HepG2 (cell line): ENCODE measurements around the gene PCED1B. TPM values are rescaled to one million over a fixed set of nuclear protein-coding genes. Genes with fewer than 3 reads are reported as not detected.
A peak's percentile ranks its signal among the peaks of the same experiment; 100 is the strongest.

Experiments
- ATRX ChIP-seq: sonication (generic); formaldehyde crosslinking; IDR thresholded peaks from 2 replicates; pipeline ENCODE4 v1.4.0; 2020; ENCODE audit warnings: missing genetic modification reagents, borderline replicate concordance
- CHD4 ChIP-seq: fragments of 200-600 bp; sonication (generic); IDR thresholded peaks from 2 replicates; pipeline ENCODE4 v1.7.0; 2017; ENCODE audit warnings: mild to moderate bottlenecking, low read length, borderline replicate concordance
- FOXC1 ChIP-seq: sonication (generic); formaldehyde crosslinking; IDR thresholded peaks from 2 replicates; pipeline ENCODE4 v1.8.0; 2022; ENCODE audit warnings: mild to moderate bottlenecking, missing genetic modification reagents, borderline replicate concordance
- HMG20B ChIP-seq: conservative IDR thresholded peaks from 2 replicates; pipeline ENCODE4 v1.6.1; 2016; ENCODE audit warnings: missing genetic modification reagents, missing compliant biosample characterization
- KLF6 ChIP-seq: IDR thresholded peaks from 2 replicates; pipeline ENCODE4 v1.8.0; 2016; ENCODE audit warnings: missing biosample characterization, missing genetic modification reagents
- MBD4 ChIP-seq: IDR thresholded peaks from 2 replicates; pipeline ENCODE4 v1.6.1; 2012; ENCODE audit warnings: low read length, inconsistent platforms, borderline replicate concordance
- MEF2D ChIP-seq: sonication (generic); formaldehyde crosslinking; IDR thresholded peaks from 2 replicates; pipeline ENCODE4 v1.5.1; 2020; ENCODE audit warnings: mild to moderate bottlenecking, missing genetic modification reagents
- RCOR2 ChIP-seq: IDR thresholded peaks from 2 replicates; pipeline ENCODE4 v1.6.1; 2016; ENCODE audit warnings: missing biosample characterization, missing genetic modification reagents
- SMAD1 ChIP-seq: sonication (generic); formaldehyde crosslinking; IDR thresholded peaks from 2 replicates; pipeline ENCODE4 v1.4.0; 2020; ENCODE audit warnings: missing genetic modification reagents, low read depth, mild to moderate bottlenecking, borderline replicate concordance
- SRY ChIP-seq: sonication (generic); formaldehyde crosslinking; IDR thresholded peaks from 2 replicates; pipeline ENCODE4 v1.8.0; 2022; ENCODE audit warnings: mild to moderate bottlenecking, missing genetic modification reagents
- TCF7 ChIP-seq: sonication (generic); IDR thresholded peaks from 2 replicates; pipeline ENCODE4 v1.6.1; 2016; ENCODE audit warnings: antibody characterized with exemption, low read depth
- ZNF335 ChIP-seq: sonication (generic); formaldehyde crosslinking; IDR thresholded peaks from 2 replicates; pipeline ENCODE4 v1.4.0; 2020; ENCODE audit warnings: missing genetic modification reagents
- ZNF496 ChIP-seq: sonication (generic); formaldehyde crosslinking; IDR thresholded peaks from 2 replicates; pipeline ENCODE4 v1.8.1; 2023; ENCODE audit warnings: mild to moderate bottlenecking, moderate library complexity, missing genetic modification reagents; ENCODE audit not compliant: insufficient replicate concordance
- ZNF614 ChIP-seq: IDR thresholded peaks from 2 replicates; pipeline ENCODE4 v1.6.1; 2018; ENCODE audit warnings: missing biosample characterization, missing genetic modification reagents, inconsistent platforms, borderline replicate concordance
- polyA plus RNA-seq, 8 experiments: library from polyadenylated mRNA; depleted of rRNA in 3 of 8; stranded (reverse) in 7 of 8; unstranded in 1 of 8; fragments of >200 nt; fragmentation: Illumina TruSeq in 4 of 8; extraction: Trizol in 4 of 8; gene quantifications; 2 replicates each; pipeline versions ENCODE4 v1.2.1 to v1.2.3, GENCODE V29; 2011 to 2016; ENCODE audit warnings: low read depth in 4 of 8, missing spikeins in 1 of 8, mixed read lengths in 1 of 8; ENCODE audit not compliant: insufficient read depth in 1 of 8
- total RNA-seq, 5 experiments: library from RNA; depleted of rRNA; stranded (reverse); fragments of >200 nt; fragmentation: Illumina TruSeq; extraction: Trizol; gene quantifications; 2 replicates each; pipeline ENCODE4 v1.2.3, GENCODE V29; 2016; ENCODE audit warnings: low read depth in 1 of 5
- TF ChIP-seq, protein P1 (sequence below): sonication (generic); formaldehyde crosslinking; IDR thresholded peaks from 2 replicates; pipeline ENCODE4 v1.4.0; 2020; ENCODE audit warnings: missing genetic modification reagents
- TF ChIP-seq, protein P2 (sequence below): IDR thresholded peaks from 2 replicates; pipeline ENCODE4 v1.6.1; 2016; ENCODE audit warnings: low read depth, missing genetic modification reagents, missing compliant biosample characterization
- TF ChIP-seq, protein P3 (sequence below): sonication (generic); formaldehyde crosslinking; IDR thresholded peaks from 2 replicates; pipeline ENCODE4 v1.8.1; 2023; ENCODE audit warnings: mild to moderate bottlenecking, missing genetic modification reagents
- TF ChIP-seq, protein P4 (sequence below): sonication (generic); formaldehyde crosslinking; IDR thresholded peaks from 2 replicates; pipeline ENCODE4 v1.9.0; 2021; ENCODE audit warnings: missing genetic modification reagents, mild to moderate bottlenecking, borderline replicate concordance
- TF ChIP-seq, protein P5 (sequence below): IDR thresholded peaks from 2 replicates; pipeline ENCODE4 v1.6.1; 2016; ENCODE audit warnings: missing compliant biosample characterization, missing genetic modification reagents, borderline replicate concordance

Gene PCED1B
- total and polyA plus RNA-seq, 2 of the 13 experiments (the other 11 are each of a cell fraction or from before 2014, with no cell fraction given), result 0.11 to 0.37 TPM

DNA sequence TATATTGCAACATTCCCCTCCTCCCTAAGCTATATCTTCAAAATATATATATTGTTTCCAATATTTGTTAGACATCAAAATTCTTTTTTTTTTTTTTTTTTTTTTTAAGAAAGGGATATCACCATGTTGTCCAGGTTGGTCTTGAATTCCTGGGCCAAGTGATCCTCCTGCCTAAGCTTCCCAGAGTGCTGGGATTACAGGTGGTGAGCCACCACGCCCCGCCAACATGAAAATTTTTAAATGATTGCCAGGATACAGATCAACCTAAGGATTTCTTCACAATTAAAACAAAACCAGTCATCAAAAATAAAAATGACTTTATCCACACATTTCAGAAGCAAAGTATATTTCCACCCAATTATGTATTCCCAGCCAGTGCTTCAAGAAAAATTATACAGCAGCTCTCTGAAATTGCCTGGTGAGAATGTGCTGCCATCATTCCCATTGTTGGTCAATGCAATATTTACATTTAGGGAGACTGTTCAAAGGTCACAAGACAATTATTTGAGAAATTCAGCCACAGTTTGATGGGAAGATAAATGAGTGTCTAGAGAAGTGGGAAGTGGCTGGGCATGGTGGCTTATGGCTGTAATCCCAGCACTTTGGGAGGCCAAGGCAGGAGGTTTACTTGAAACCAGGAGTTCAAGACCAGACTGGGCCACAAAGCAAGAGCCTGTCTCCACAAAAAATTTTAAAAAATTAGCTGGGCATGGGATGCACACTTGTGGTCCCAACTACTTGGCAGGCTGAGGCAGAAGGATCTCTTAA, 142.0 kb downstream of the PCED1B start (continued):
- TF ChIP-seq ZNF496 (CRISPR knock-in tag) (no peak), HMG20B (CRISPR knock-in tag) (no peak; the same call in 1 of the 2 replicates), KLF6 (no peak), SRY (no peak), ZNF614 (CRISPR knock-in tag) (0 out of 2 replicates have a peak, but pooled peaks have one; percentile 36), TCF7 (peak; percentile 29; the same call in 1 of the 2 replicates), ZNF335 (CRISPR knock-in tag) (no peak), SMAD1 (CRISPR knock-in tag) (no peak), RCOR2 (CRISPR knock-in tag) (peak; percentile 86), MEF2D (CRISPR knock-in tag) (no peak), ATRX (CRISPR knock-in tag) (no peak), FOXC1 (CRISPR knock-in tag) (no peak), CHD4 (no peak), MBD4 (no peak)
- TF ChIP-seq, protein P1, sequence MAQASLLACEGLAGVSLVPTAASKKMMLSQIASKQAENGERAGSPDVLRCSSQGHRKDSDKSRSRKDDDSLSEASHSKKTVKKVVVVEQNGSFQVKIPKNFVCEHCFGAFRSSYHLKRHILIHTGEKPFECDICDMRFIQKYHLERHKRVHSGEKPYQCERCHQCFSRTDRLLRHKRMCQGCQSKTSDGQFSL (CRISPR knock-in tag), result no peak
- TF ChIP-seq, protein P2, sequence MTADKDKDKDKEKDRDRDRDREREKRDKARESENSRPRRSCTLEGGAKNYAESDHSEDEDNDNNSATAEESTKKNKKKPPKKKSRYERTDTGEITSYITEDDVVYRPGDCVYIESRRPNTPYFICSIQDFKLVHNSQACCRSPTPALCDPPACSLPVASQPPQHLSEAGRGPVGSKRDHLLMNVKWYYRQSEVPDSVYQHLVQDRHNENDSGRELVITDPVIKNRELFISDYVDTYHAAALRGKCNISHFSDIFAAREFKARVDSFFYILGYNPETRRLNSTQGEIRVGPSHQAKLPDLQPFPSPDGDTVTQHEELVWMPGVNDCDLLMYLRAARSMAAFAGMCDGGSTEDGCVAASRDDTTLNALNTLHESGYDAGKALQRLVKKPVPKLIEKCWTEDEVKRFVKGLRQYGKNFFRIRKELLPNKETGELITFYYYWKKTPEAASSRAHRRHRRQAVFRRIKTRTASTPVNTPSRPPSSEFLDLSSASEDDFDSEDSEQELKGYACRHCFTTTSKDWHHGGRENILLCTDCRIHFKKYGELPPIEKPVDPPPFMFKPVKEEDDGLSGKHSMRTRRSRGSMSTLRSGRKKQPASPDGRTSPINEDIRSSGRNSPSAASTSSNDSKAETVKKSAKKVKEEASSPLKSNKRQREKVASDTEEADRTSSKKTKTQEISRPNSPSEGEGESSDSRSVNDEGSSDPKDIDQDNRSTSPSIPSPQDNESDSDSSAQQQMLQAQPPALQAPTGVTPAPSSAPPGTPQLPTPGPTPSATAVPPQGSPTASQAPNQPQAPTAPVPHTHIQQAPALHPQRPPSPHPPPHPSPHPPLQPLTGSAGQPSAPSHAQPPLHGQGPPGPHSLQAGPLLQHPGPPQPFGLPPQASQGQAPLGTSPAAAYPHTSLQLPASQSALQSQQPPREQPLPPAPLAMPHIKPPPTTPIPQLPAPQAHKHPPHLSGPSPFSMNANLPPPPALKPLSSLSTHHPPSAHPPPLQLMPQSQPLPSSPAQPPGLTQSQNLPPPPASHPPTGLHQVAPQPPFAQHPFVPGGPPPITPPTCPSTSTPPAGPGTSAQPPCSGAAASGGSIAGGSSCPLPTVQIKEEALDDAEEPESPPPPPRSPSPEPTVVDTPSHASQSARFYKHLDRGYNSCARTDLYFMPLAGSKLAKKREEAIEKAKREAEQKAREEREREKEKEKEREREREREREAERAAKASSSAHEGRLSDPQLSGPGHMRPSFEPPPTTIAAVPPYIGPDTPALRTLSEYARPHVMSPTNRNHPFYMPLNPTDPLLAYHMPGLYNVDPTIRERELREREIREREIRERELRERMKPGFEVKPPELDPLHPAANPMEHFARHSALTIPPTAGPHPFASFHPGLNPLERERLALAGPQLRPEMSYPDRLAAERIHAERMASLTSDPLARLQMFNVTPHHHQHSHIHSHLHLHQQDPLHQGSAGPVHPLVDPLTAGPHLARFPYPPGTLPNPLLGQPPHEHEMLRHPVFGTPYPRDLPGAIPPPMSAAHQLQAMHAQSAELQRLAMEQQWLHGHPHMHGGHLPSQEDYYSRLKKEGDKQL (CRISPR knock-in tag), result no peak
- TF ChIP-seq, protein P3, sequence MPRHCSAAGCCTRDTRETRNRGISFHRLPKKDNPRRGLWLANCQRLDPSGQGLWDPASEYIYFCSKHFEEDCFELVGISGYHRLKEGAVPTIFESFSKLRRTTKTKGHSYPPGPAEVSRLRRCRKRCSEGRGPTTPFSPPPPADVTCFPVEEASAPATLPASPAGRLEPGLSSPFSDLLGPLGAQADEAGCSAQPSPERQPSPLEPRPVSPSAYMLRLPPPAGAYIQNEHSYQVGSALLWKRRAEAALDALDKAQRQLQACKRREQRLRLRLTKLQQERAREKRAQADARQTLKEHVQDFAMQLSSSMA (CRISPR knock-in tag), result no peak
- TF ChIP-seq, protein P4, sequence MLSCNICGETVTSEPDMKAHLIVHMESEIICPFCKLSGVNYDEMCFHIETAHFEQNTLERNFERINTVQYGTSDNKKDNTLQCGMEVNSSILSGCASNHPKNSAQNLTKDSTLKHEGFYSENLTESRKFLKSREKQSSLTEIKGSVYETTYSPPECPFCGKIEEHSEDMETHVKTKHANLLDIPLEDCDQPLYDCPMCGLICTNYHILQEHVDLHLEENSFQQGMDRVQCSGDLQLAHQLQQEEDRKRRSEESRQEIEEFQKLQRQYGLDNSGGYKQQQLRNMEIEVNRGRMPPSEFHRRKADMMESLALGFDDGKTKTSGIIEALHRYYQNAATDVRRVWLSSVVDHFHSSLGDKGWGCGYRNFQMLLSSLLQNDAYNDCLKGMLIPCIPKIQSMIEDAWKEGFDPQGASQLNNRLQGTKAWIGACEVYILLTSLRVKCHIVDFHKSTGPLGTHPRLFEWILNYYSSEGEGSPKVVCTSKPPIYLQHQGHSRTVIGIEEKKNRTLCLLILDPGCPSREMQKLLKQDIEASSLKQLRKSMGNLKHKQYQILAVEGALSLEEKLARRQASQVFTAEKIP, result no peak
- TF ChIP-seq, protein P5, sequence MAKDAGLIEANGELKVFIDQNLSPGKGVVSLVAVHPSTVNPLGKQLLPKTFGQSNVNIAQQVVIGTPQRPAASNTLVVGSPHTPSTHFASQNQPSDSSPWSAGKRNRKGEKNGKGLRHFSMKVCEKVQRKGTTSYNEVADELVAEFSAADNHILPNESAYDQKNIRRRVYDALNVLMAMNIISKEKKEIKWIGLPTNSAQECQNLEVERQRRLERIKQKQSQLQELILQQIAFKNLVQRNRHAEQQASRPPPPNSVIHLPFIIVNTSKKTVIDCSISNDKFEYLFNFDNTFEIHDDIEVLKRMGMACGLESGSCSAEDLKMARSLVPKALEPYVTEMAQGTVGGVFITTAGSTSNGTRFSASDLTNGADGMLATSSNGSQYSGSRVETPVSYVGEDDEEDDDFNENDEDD (CRISPR knock-in tag), result no peak
